K562 (cell line): ENCODE measurements around the gene SDC3. TPM values are rescaled to one million over a fixed set of nuclear protein-coding genes. Genes with fewer than 3 reads are reported as not detected.

Source experiments
- GATAD2B ChIP-seq: fragments of 450-650 bp; IDR thresholded peaks from 2 replicates; pipeline ENCODE4 v1.6.1; 2017; ENCODE audit warnings: mild to moderate bottlenecking, borderline replicate concordance
- HDGF ChIP-seq: fragments of 450-650 bp; IDR thresholded peaks from 2 replicates; pipeline ENCODE4 v1.6.1; 2016
- NCOA6 ChIP-seq: fragments of 450-650 bp; IDR thresholded peaks from 2 replicates; pipeline ENCODE4 v1.6.1; 2017; ENCODE audit warnings: mild to moderate bottlenecking
- RBM15 ChIP-seq: fragments of 200-400 bp; formaldehyde crosslinking; IDR thresholded peaks from 2 replicates; pipeline ENCODE4 v1.6.1; 2018; ENCODE audit warnings: mild to moderate bottlenecking, low read length, moderate library complexity; ENCODE audit not compliant: insufficient read depth
- RHOXF2B ChIP-seq: fragments of 250-450 bp; sonication (Bioruptor Pico); conservative IDR thresholded peaks from 2 replicates; pipeline ENCODE4 v1.5.1; 2021
- SAFB ChIP-seq: fragments of 200-400 bp; formaldehyde crosslinking; IDR thresholded peaks from 2 replicates; pipeline ENCODE4 v1.6.1; 2017; ENCODE audit warnings: low read depth, low read length, borderline replicate concordance
- SMARCE1 ChIP-seq: fragments of 450-650 bp; IDR thresholded peaks from 2 replicates; pipeline ENCODE4 v1.7.1; 2016; ENCODE audit warnings: mild to moderate bottlenecking
- SMC3 ChIP-seq: conservative IDR thresholded peaks from 2 replicates; pipeline ENCODE4 v1.6.1; 2011; ENCODE audit warnings: low read depth, low read length, improper control_type of control experiment; ENCODE audit not compliant: insufficient read depth
- ZNF445 ChIP-seq: fragments of 250-450 bp; sonication (Bioruptor Pico); IDR thresholded peaks from 2 replicates; pipeline ENCODE4 v1.4.0; 2020; ENCODE audit warnings: low read depth, mild to moderate bottlenecking, moderate library complexity
- polyA plus RNA-seq, 8 experiments: library from polyadenylated mRNA; depleted of rRNA in 4 of 8; stranded (reverse) in 5 of 8; unstranded in 3 of 8; fragments of >200 nt; fragmentation: Nextera tagmentation in 2 of 8; fragmentation: Illumina TruSeq in 1 of 8; extraction: Ambion mirVana in 2 of 8; extraction: Trizol in 1 of 8; gene quantifications; 2 replicates each; pipeline versions ENCODE4 v1.2.1 to v1.2.3, GENCODE V29; 2011 to 2014; ENCODE audit warnings: inconsistent platforms in 1 of 8, missing spikeins in 1 of 8
- total RNA-seq, 7 experiments: library from RNA; depleted of rRNA in 6 of 7; stranded (reverse); fragments of >200 nt in 6 of 7; fragmentation: Illumina TruSeq in 2 of 7; extraction: Trizol in 2 of 7; gene quantifications; 2 replicates each; pipeline versions ENCODE4 v1.2.1 to v1.2.3, GENCODE V29; 2011 to 2021; ENCODE audit warnings: low replicate concordance in 1 of 7
- TF ChIP-seq, protein P1 (sequence below): fragments of 200-800 bp; sonication (Bioruptor generic); IDR thresholded peaks from 2 replicates; pipeline ENCODE4 v1.6.1; 2016; ENCODE audit warnings: missing genetic modification characterization, missing compliant biosample characterization
- TF ChIP-seq, protein P2 (sequence below): fragments of 250-450 bp; sonication (Bioruptor Pico); IDR thresholded peaks from 2 replicates; pipeline ENCODE4 v1.5.0; 2020; ENCODE audit warnings: mild to moderate bottlenecking
- TF ChIP-seq, protein P3 (sequence below), 2 experiments: fragments of 450-650 bp; IDR thresholded peaks; 2 replicates each; pipeline ENCODE4 v1.6.1; 2016
- TF ChIP-seq, protein P4 (sequence below), 2 experiments: fragments of 450-650 bp; IDR thresholded peaks; 2 replicates each; pipeline ENCODE4 v1.6.1; 2018; ENCODE audit warnings: mild to moderate bottlenecking in 2 of 2, low read depth in 1 of 2; ENCODE audit not compliant: partially characterized antibody in 2 of 2

SDC3 gene
- total and polyA plus RNA-seq, 9 of the 15 experiments (the other 6 are each of a cell fraction or from before 2014, with no cell fraction given) = 0.38 to 44.1 (median 12.1) TPM

DNA sequence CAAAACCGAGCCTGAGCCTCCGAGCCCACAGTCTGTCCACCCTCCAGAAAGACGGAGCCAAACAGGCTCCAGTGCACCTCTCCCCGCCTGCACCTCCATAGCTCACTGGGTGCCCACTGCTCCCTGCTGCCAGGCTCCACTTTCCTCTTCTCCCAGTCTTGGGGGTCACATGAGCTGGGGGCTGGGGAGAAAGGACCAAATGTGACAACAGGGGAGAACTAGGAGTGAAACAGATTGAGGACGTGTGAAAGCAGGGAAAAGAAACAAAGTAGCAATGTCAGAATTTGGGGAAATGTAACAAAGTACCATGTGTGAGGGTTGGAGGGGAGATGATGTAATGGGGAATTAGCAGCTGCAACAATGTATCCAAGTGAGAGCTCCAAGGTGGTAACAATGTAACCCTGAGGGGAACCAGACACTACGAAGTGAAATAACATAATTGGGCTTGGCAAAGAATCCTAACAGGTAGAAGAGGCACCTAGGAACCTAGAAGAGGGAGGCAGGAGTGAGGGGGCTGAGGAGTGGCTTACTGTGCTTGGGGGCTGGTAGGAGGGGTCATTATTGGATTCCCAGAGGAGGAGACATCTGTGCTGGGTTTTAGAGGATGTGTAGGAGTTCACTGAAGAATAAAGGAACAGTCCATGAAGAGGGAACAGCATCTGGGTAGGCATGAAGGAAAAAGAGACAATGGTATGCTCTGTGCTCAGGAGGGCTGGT is 12.5 kb downstream of the SDC3 start (continued):
- TF ChIP-seq, protein P1, sequence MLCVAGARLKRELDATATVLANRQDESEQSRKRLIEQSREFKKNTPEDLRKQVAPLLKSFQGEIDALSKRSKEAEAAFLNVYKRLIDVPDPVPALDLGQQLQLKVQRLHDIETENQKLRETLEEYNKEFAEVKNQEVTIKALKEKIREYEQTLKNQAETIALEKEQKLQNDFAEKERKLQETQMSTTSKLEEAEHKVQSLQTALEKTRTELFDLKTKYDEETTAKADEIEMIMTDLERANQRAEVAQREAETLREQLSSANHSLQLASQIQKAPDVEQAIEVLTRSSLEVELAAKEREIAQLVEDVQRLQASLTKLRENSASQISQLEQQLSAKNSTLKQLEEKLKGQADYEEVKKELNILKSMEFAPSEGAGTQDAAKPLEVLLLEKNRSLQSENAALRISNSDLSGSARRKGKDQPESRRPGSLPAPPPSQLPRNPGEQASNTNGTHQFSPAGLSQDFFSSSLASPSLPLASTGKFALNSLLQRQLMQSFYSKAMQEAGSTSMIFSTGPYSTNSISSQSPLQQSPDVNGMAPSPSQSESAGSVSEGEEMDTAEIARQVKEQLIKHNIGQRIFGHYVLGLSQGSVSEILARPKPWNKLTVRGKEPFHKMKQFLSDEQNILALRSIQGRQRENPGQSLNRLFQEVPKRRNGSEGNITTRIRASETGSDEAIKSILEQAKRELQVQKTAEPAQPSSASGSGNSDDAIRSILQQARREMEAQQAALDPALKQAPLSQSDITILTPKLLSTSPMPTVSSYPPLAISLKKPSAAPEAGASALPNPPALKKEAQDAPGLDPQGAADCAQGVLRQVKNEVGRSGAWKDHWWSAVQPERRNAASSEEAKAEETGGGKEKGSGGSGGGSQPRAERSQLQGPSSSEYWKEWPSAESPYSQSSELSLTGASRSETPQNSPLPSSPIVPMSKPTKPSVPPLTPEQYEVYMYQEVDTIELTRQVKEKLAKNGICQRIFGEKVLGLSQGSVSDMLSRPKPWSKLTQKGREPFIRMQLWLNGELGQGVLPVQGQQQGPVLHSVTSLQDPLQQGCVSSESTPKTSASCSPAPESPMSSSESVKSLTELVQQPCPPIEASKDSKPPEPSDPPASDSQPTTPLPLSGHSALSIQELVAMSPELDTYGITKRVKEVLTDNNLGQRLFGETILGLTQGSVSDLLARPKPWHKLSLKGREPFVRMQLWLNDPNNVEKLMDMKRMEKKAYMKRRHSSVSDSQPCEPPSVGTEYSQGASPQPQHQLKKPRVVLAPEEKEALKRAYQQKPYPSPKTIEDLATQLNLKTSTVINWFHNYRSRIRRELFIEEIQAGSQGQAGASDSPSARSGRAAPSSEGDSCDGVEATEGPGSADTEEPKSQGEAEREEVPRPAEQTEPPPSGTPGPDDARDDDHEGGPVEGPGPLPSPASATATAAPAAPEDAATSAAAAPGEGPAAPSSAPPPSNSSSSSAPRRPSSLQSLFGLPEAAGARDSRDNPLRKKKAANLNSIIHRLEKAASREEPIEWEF (CRISPR knock-in tag) = no peak
- TF ChIP-seq, protein P2, sequence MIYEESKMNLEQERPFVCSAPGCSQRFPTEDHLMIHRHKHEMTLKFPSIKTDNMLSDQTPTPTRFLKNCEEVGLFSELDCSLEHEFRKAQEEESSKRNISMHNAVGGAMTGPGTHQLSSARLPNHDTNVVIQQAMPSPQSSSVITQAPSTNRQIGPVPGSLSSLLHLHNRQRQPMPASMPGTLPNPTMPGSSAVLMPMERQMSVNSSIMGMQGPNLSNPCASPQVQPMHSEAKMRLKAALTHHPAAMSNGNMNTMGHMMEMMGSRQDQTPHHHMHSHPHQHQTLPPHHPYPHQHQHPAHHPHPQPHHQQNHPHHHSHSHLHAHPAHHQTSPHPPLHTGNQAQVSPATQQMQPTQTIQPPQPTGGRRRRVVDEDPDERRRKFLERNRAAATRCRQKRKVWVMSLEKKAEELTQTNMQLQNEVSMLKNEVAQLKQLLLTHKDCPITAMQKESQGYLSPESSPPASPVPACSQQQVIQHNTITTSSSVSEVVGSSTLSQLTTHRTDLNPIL (CRISPR knock-in tag) = peak; percentile 13; the same call in 1 of the 2 replicates
- TF ChIP-seq RHOXF2B (CRISPR knock-in tag) = 0 out of 2 replicates have a peak, but pooled peaks have one; percentile 14
- no peak for TF ChIP-seq NCOA6
- no peak for TF ChIP-seq SMC3
- TF ChIP-seq SMARCE1 = peak; percentile 55; the same call in 1 of the 2 replicates
- no peak for TF ChIP-seq RBM15
- TF ChIP-seq, protein P3, sequence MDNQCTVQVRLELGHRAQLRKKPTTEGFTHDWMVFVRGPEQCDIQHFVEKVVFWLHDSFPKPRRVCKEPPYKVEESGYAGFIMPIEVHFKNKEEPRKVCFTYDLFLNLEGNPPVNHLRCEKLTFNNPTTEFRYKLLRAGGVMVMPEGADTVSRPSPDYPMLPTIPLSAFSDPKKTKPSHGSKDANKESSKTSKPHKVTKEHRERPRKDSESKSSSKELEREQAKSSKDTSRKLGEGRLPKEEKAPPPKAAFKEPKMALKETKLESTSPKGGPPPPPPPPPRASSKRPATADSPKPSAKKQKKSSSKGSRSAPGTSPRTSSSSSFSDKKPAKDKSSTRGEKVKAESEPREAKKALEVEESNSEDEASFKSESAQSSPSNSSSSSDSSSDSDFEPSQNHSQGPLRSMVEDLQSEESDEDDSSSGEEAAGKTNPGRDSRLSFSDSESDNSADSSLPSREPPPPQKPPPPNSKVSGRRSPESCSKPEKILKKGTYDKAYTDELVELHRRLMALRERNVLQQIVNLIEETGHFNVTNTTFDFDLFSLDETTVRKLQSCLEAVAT (IDR thresholded peaks at IDR 0.05) = peak in 1 of 2 experiments; percentile 54; a peak in 1 of 4 replicates
- TF ChIP-seq HDGF = no peak
- TF ChIP-seq, protein P4, sequence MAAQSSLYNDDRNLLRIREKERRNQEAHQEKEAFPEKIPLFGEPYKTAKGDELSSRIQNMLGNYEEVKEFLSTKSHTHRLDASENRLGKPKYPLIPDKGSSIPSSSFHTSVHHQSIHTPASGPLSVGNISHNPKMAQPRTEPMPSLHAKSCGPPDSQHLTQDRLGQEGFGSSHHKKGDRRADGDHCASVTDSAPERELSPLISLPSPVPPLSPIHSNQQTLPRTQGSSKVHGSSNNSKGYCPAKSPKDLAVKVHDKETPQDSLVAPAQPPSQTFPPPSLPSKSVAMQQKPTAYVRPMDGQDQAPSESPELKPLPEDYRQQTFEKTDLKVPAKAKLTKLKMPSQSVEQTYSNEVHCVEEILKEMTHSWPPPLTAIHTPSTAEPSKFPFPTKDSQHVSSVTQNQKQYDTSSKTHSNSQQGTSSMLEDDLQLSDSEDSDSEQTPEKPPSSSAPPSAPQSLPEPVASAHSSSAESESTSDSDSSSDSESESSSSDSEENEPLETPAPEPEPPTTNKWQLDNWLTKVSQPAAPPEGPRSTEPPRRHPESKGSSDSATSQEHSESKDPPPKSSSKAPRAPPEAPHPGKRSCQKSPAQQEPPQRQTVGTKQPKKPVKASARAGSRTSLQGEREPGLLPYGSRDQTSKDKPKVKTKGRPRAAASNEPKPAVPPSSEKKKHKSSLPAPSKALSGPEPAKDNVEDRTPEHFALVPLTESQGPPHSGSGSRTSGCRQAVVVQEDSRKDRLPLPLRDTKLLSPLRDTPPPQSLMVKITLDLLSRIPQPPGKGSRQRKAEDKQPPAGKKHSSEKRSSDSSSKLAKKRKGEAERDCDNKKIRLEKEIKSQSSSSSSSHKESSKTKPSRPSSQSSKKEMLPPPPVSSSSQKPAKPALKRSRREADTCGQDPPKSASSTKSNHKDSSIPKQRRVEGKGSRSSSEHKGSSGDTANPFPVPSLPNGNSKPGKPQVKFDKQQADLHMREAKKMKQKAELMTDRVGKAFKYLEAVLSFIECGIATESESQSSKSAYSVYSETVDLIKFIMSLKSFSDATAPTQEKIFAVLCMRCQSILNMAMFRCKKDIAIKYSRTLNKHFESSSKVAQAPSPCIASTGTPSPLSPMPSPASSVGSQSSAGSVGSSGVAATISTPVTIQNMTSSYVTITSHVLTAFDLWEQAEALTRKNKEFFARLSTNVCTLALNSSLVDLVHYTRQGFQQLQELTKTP (IDR thresholded peaks at IDR 0.05; ENCODE audit: low read depth in 1 of 2, partially characterized antibody in 2 of 2) = no peak
- no peak for TF ChIP-seq SAFB
- no peak for TF ChIP-seq GATAD2B
- no peak for TF ChIP-seq ZNF445 (CRISPR knock-in tag)
